GM21737 (cell line): Measurements from ENCODE around the gene SCGB3A1.

Source experiments
- ATAC-seq: cut with Tn5 transposase; IDR thresholded peaks from one replicate; pipeline ENCODE4 v1.9.1; 2021; ENCODE audit warnings: mild to moderate bottlenecking, moderate library complexity; ENCODE audit not compliant: unreplicated experiment

The SCGB3A1 gene

GRCh38 chr5:180590543-180591310, 572 bp downstream of the SCGB3A1 start:
- ATAC-seq, result no peak

- no peak for ATAC-seq
Observed at GRCh38 chr5:180589771-180590542, 1.3 kb downstream of the SCGB3A1 start.

- no peak for ATAC-seq
Observed at GRCh38 chr5:180586870-180587269, 4.4 kb downstream of the SCGB3A1 start.

GRCh38 chr5:180586204-180586603, 5.1 kb downstream of the SCGB3A1 start:
- ATAC-seq, result no peak

- ATAC-seq, result no peak
Observed at GRCh38 chr5:180583738-180584137, 7.6 kb downstream of the SCGB3A1 start.

GRCh38 chr5:180580681-180581080, 10.6 kb downstream of the SCGB3A1 start:
- ATAC-seq, result no peak

- ATAC-seq, result no peak
Observed at GRCh38 chr5:180575571-180575970, 15.7 kb downstream of the SCGB3A1 start.

- ATAC-seq, result no peak
Observed at GRCh38 chr5:180568914-180569313, 22.4 kb downstream of the SCGB3A1 start.

- ATAC-seq, result no peak
Observed at GRCh38 chr5:180563994-180564393, 27.3 kb downstream of the SCGB3A1 start.

- no peak for ATAC-seq
Observed at GRCh38 chr5:180558232-180558631, 33.1 kb downstream of the SCGB3A1 start.

GRCh38 chr5:180557217-180557809, 34.0 kb downstream of the SCGB3A1 start:
- no peak for ATAC-seq

- ATAC-seq, result no peak
Observed at GRCh38 chr5:180555168-180555921, 36.0 kb downstream of the SCGB3A1 start.

- ATAC-seq, result no peak
Observed at GRCh38 chr5:180553530-180553929, 37.8 kb downstream of the SCGB3A1 start.

GRCh38 chr5:180548563-180548962, 42.7 kb downstream of the SCGB3A1 start:
- ATAC-seq, result no peak

- no peak for ATAC-seq
Observed at GRCh38 chr5:180545248-180545647, 46.1 kb downstream of the SCGB3A1 start.

GRCh38 chr5:180541710-180542109, 49.6 kb downstream of the SCGB3A1 start:
- ATAC-seq, result no peak
